CD1c-positive myeloid dendritic cell (primary cell): ENCODE measurements around the gene KIFAP3.
"Not testable (repeated sequence)": the region's sequence is repeated elsewhere in the genome, so short reads cannot be mapped to it uniquely, and the experiment has no call there.

Source experiments
- DNase-seq: peaks from one replicate; pipeline ENCODE4 v3.0.0-alpha.2; 2016; ENCODE audit errors: extremely low spot score

Gene KIFAP3

GRCh38 chr1:170063109-170063826 lies 11.2 kb downstream of the KIFAP3 start:
- no peak for DNase-seq

DNA sequence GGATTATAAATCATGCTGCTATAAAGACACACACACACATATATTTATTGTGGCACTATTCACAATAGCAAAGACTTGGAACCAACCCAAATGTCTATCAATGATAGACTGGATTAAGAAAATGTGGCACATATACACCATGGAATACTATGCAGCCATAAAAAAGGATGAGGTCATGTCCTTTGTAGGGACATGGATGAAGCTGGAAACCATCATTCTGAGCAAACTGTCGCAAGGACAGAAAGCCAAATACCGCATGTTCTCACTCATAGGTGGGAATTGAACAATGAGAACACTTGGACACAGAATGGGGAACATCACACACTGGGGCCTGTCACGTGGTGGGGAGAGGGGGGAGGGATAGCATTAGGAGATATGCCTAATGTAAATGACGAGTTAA lies 12.8 kb downstream of the KIFAP3 start:
- not testable (repeated sequence) for DNase-seq

DNA sequence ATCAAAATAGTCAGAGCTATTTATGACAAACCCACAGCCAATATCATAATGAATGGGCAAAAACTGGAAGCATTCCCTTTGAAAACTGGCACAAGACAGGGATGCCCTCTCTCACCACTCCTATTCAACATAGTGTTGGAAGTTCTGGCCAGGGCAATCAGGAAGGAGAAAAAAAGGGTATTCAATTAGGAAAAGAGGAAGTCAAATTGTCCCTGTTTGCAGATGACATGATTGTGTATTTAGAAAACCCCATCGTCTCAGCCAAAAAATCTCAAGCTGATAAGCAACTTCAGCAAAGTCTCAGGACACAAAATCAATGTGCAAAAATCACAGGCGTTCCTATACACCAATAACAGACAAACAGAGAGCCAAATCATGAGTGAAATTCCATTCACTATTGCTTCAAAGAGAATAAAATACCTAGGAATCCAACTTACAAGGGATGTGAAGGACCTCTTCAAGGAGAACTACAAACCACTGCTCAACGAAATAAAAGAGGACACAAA lies 14.4 kb downstream of the KIFAP3 start:
- not testable (repeated sequence) for DNase-seq

- no peak for DNase-seq
These were observed 25.2 kb downstream of the KIFAP3 start for GRCh38 chr1:170049176-170049800.

DNA sequence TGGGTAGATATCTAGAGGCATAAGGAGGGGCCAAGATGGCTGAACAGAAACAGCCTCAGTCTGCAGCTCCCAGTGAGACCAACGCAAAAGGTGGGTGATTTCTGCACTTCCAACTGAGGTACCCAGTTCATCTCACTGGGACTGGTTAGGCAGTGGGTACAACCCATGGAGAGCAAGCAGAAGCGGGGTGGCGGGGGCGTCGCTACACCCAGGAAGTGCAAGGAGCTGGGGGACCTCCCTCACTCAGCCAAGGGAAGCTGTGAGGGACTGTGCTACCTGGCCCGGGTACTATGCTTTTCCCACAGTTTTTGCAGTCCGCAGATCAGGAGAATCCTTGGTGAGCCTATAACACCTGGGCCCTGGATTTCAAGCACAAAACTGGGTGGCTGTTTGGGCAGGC lies 26.0 kb downstream of the KIFAP3 start:
- no peak for DNase-seq

- DNase-seq = no peak
These were observed 30.3 kb downstream of the KIFAP3 start for GRCh38 chr1:170044187-170044586.

- DNase-seq = no peak
These were observed 32.9 kb downstream of the KIFAP3 start for GRCh38 chr1:170041423-170042192.

DNA sequence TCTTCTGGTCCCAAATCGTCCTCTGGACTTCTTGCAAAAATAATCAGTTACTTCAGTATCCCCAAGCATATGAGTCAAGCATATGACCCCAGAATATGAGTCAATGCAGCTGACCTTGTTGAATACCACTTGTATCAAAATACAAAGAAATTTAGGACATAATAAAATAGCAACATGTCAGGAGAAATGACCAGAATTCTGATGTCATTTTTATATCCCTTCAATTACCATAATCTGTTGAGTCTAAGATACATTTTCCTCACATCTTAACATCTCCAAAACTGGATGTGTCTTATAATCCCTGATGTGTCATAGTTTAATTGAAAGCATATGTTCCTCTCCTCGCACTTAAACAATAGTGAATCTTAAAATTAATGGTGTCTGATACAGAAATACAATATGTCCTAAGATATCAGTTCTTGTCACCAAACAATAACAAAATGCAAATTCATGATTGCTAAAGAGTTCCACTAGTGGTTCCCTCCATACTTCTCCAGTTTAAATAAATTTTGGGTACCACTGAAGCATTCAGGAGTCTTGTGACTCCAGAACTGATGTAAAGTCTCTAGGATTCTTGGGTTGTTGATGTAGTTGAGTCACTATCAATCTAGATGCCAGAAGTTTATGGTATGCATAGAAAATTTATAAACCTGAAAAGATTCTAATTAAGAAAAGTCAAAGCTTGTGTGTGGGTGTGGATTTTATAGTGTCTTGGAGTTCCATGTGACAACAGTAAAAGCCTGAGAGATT lies 41.8 kb downstream of the KIFAP3 start:
- no peak for DNase-seq

DNA sequence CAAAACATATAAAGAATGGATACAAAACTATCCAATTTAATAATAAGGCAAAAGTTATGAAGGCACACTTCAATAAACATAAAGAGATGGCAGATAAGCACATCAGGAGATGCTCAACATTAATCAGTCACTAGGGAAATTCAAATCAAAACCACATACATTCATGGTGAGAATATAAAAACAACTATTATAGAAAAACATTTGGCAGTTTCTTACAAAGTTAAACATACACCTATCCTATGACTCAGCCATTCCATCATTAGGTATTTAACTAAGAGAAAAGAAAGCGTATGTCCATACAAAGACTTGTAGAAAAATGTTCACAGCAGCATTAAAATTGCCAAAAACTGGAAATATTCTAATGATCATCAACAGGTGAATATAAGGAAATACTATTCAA lies 44.3 kb downstream of the KIFAP3 start:
- DNase-seq = no peak

GRCh38 chr1:170027760-170028159 lies 46.7 kb downstream of the KIFAP3 start:
- no peak for DNase-seq

DNA sequence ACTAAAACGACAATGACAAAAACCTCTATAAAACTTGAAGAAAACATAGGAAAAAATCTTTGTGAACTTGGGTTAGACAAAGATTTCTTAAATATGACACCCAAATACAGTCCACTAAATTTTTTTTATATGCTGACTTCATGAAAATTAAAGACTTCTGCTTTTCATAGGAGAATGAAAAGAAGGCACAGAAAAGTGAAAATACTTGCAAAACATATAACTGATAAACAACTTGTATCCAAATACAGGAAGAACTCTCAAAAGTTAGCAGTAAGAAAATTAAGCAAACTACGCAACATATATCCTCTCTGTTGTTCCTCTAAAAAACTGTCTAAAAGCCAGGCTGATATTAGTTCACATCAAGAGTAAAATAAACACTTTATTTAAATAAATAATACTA lies 53.6 kb downstream of the KIFAP3 start:
- DNase-seq = no peak

- DNase-seq = no peak
These were observed 57.0 kb downstream of the KIFAP3 start for GRCh38 chr1:170017478-170017877.

- DNase-seq = no peak
These were observed 61.6 kb downstream of the KIFAP3 start for GRCh38 chr1:170012920-170013319.

DNA sequence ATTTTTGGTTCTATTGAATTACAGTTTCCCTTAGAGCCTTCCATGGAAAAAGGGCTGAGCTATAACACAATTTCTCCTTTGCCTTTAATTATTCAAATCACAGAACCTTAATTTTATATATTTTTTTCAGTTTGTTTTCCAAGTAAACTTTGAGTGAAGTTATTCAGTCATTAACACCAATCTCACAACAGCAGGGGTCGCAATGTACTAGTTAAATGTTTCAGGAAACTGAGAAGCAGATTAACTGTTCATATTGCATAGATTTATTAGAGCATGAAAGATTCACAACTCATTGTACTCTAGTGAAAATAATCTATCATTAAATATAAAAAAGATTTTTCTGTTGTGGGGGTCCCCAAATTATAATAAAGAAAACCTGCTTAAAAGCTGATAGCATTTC lies 64.1 kb downstream of the KIFAP3 start:
- DNase-seq = peak; percentile 20

- DNase-seq = no peak
These were observed 64.9 kb downstream of the KIFAP3 start for GRCh38 chr1:170009551-170009950.

GRCh38 chr1:170008745-170009144 lies 65.8 kb downstream of the KIFAP3 start:
- not testable (repeated sequence) for DNase-seq

- DNase-seq = not testable (repeated sequence)
These were observed 71.1 kb downstream of the KIFAP3 start for GRCh38 chr1:170003270-170003835.

GRCh38 chr1:170001266-170001665 lies 73.2 kb downstream of the KIFAP3 start:
- DNase-seq = no peak

GRCh38 chr1:169999761-170000160 lies 74.7 kb downstream of the KIFAP3 start:
- DNase-seq = no peak

- no peak for DNase-seq
These were observed 75.2 kb downstream of the KIFAP3 start for GRCh38 chr1:169999331-169999741.

- no peak for DNase-seq
These were observed 78.5 kb downstream of the KIFAP3 start for GRCh38 chr1:169995993-169996392.

GRCh38 chr1:169989246-169989645 lies 85.2 kb downstream of the KIFAP3 start:
- no peak for DNase-seq
